NK-92 (cell line): ENCODE data around the gene FRAS1.
"Not testable (repeated sequence)": the region's sequence is repeated elsewhere in the genome, so short reads cannot be mapped to it uniquely, and the experiment has no call there.

Experiments
- DNase-seq: peaks from one replicate; lab custom pipeline; 2025; ENCODE audit not compliant: unreplicated experiment; lab: John Stamatoyannopoulos, UW

FRAS1 gene

GRCh38 chr4:78119698-78120097 is 62.6 kb downstream of the FRAS1 start:
- no peak for DNase-seq

GRCh38 chr4:78120144-78120880 is 63.2 kb downstream of the FRAS1 start:
- DNase-seq: no peak

- no peak for DNase-seq
These were observed 64.3 kb downstream of the FRAS1 start for GRCh38 chr4:78121338-78121904.

- not testable (repeated sequence) for DNase-seq
These were observed 68.8 kb downstream of the FRAS1 start for GRCh38 chr4:78125834-78126331.

- DNase-seq: no peak
These were observed 72.4 kb downstream of the FRAS1 start for GRCh38 chr4:78129383-78130108.

- no peak for DNase-seq
These were observed 74.3 kb downstream of the FRAS1 start for GRCh38 chr4:78131403-78131802.

GRCh38 chr4:78136109-78137081 is 79.3 kb downstream of the FRAS1 start:
- DNase-seq: no peak

GRCh38 chr4:78137532-78137931 is 80.4 kb downstream of the FRAS1 start:
- no peak for DNase-seq

GRCh38 chr4:78138252-78138651 is 81.1 kb downstream of the FRAS1 start:
- DNase-seq: no peak

- no peak for DNase-seq
These were observed 86.5 kb downstream of the FRAS1 start for GRCh38 chr4:78143634-78144033.

GRCh38 chr4:78145008-78145407 is 87.9 kb downstream of the FRAS1 start:
- no peak for DNase-seq

- DNase-seq: no peak
These were observed 88.5 kb downstream of the FRAS1 start for GRCh38 chr4:78145622-78146021.

GRCh38 chr4:78149751-78150542 is 92.8 kb downstream of the FRAS1 start:
- no peak for DNase-seq

GRCh38 chr4:78150543-78150864 is 93.4 kb downstream of the FRAS1 start:
- DNase-seq: no peak

GRCh38 chr4:78152795-78153194 is 95.7 kb downstream of the FRAS1 start:
- no peak for DNase-seq

- no peak for DNase-seq
These were observed 98.0 kb downstream of the FRAS1 start for GRCh38 chr4:78154972-78155590.

GRCh38 chr4:78155616-78156105 is 98.5 kb downstream of the FRAS1 start:
- no peak for DNase-seq

- no peak for DNase-seq
These were observed 99.4 kb downstream of the FRAS1 start for GRCh38 chr4:78156520-78156919.

GRCh38 chr4:78162342-78162741 is 105.2 kb downstream of the FRAS1 start:
- DNase-seq: no peak

GRCh38 chr4:78162821-78163220 is 105.7 kb downstream of the FRAS1 start:
- no peak for DNase-seq
